SH-SY5Y (cell line): ENCODE data around the gene ACSBG1.

Source experiments
- GATA2 ChIP-seq: IDR thresholded peaks from 2 replicates; pipeline ENCODE4 v1.6.1; 2011; ENCODE audit warnings: mild to moderate bottlenecking, low read depth, low read length
- GATA3 ChIP-seq: IDR thresholded peaks from 2 replicates; pipeline ENCODE4 v1.6.1; 2011; ENCODE audit warnings: low read depth, mild to moderate bottlenecking, low read length, moderate library complexity

ACSBG1 gene

GRCh38 chr15:78182336-78182700 lies 52.0 kb downstream of the ACSBG1 start:
- TF ChIP-seq GATA3 (no peak), GATA2 (no peak)

- TF ChIP-seq GATA3: no peak
Measured at GRCh38 chr15:78179906-78180305, 54.5 kb downstream of the ACSBG1 start.

- no peak for TF ChIP-seq GATA2
- no peak for TF ChIP-seq GATA3
Measured at GRCh38 chr15:78179286-78179840, 55.0 kb downstream of the ACSBG1 start.

GRCh38 chr15:78178064-78178463 lies 56.3 kb downstream of the ACSBG1 start:
- no peak for TF ChIP-seq GATA2
- TF ChIP-seq GATA3: no peak

GRCh38 chr15:78177447-78177873 lies 56.9 kb downstream of the ACSBG1 start:
- TF ChIP-seq GATA3 (no peak), GATA2 (no peak)

- TF ChIP-seq GATA3: no peak
Measured at GRCh38 chr15:78175330-78175729, 59.0 kb downstream of the ACSBG1 start.

GRCh38 chr15:78174401-78174800 lies 60.0 kb downstream of the ACSBG1 start:
- TF ChIP-seq GATA3: no peak
- no peak for TF ChIP-seq GATA2

GRCh38 chr15:78171864-78172472 lies 62.4 kb downstream of the ACSBG1 start:
- no peak for TF ChIP-seq GATA2
- no peak for TF ChIP-seq GATA3

- TF ChIP-seq GATA3: no peak
- no peak for TF ChIP-seq GATA2
Measured at GRCh38 chr15:78170848-78171773, 63.3 kb downstream of the ACSBG1 start.

GRCh38 chr15:78168608-78169007 lies 65.8 kb downstream of the ACSBG1 start:
- TF ChIP-seq GATA2: no peak

GRCh38 chr15:78167227-78167888 lies 67.0 kb downstream of the ACSBG1 start:
- TF ChIP-seq GATA2: no peak
- no peak for TF ChIP-seq GATA3

GRCh38 chr15:78164010-78164409 lies 70.4 kb downstream of the ACSBG1 start:
- TF ChIP-seq GATA3: no peak
- no peak for TF ChIP-seq GATA2

- TF ChIP-seq GATA2 (no peak), GATA3 (no peak)
Measured at GRCh38 chr15:78162038-78162437, 72.3 kb downstream of the ACSBG1 start.

GRCh38 chr15:78159395-78159794 lies 75.0 kb downstream of the ACSBG1 start:
- TF ChIP-seq GATA2 (no peak), GATA3 (no peak)

- TF ChIP-seq GATA2 (no peak), GATA3 (no peak)
Measured at GRCh38 chr15:78157203-78157602, 77.2 kb downstream of the ACSBG1 start.
